Measurements from ENCODE around the gene CLMN.

Gene CLMN

GRCh38 chr14:95235351-95235750 lies 84.4 kb downstream of the CLMN start:
- H3K4me3 ChIP-seq (replicated peaks; ENCODE audit: insufficient read depth, low read length): no peak overlapping the region
- TF ChIP-seq GABPA (IDR thresholded peaks at IDR 0.05; ENCODE audit: low read depth): no peak
- TF ChIP-seq POLR2AphosphoS5 (IDR thresholded peaks at IDR 0.05; ENCODE audit: low read depth): no peak
- no peak for TF ChIP-seq SPI1 (IDR thresholded peaks at IDR 0.05; ENCODE audit: borderline replicate concordance, low read depth)
- TF ChIP-seq REST (IDR thresholded peaks at IDR 0.05; ENCODE audit: insufficient replicate concordance, low read depth): no peak
- TF ChIP-seq CTCF (IDR thresholded peaks at IDR 0.05; ENCODE audit: insufficient read depth, low read length): no peak
- H3K27me3 ChIP-seq (ENCODE audit: insufficient read depth, poor library complexity, severe bottlenecking): no peaks in the 10 kb centered on the region
- no peak for DNase-seq (ENCODE audit: low read depth in 1 of 2, low spot score in 1 of 2)
- no peak overlapping the region for H3K27ac ChIP-seq (replicated peaks)

DNA sequence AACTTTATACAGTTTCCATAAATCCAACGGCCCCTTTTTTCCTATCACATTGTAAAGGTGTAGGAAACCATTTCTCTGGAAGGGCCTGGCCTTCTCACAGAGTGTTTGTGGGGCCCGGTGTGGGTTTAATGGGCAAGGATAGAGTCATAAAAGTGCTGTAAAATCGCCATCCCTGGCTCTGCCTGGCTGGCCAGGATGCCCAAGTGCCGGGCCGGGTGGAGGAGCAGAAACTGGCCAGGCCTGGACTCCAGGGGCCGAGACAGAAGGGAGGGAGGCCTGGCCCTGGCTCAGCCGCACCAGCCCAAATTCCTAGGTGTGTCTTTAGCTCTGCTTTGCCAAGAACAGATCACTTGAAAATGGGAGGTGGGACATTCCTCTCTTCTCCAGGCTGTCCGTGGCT lies 85.3 kb downstream of the CLMN start:
- no peak overlapping the region for H3K27ac ChIP-seq (replicated peaks)
- no peak overlapping the region for H3K4me3 ChIP-seq (replicated peaks; ENCODE audit: insufficient read depth, low read length)
- DNase-seq (ENCODE audit: low read depth in 1 of 2, low spot score in 1 of 2): no peak
- H3K27me3 ChIP-seq (ENCODE audit: insufficient read depth, poor library complexity, severe bottlenecking): no peaks in the 10 kb centered on the region
- TF ChIP-seq REST (IDR thresholded peaks at IDR 0.05; ENCODE audit: insufficient replicate concordance, low read depth) (no peak), SPI1 (IDR thresholded peaks at IDR 0.05; ENCODE audit: borderline replicate concordance, low read depth) (no peak), POLR2AphosphoS5 (IDR thresholded peaks at IDR 0.05; ENCODE audit: low read depth) (no peak), GABPA (IDR thresholded peaks at IDR 0.05; ENCODE audit: low read depth) (no peak), CTCF (IDR thresholded peaks at IDR 0.05; ENCODE audit: insufficient read depth, low read length) (no peak)

DNA sequence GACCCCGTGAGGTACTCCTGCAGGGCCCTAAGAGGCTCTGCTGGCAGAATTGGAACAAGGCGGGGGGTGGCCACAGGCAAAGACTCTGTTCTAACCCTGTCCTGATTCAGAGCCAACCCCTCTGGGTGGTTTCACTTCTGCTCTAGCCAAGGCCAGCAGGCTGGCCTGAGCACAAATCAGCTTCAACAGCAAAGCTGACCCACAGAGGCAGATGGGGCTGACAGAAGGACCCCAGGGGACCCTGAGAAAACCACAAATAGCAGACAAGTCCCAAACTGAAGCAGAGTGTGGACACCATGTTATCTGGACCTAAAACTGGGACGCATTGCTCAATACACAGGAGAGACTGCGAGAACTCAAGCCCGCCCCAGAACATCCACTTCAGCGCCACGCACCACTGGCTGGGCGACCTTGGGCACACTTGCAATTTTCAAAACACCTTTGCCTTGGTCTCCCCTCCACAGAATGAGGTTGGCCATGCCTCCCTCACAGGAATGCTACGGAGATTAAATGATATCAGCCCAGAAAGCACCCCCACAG lies 85.9 kb downstream of the CLMN start:
- TF ChIP-seq POLR2AphosphoS5 (IDR thresholded peaks at IDR 0.05; ENCODE audit: low read depth) (no peak), CTCF (IDR thresholded peaks at IDR 0.05; ENCODE audit: insufficient read depth, low read length) (no peak), REST (IDR thresholded peaks at IDR 0.05; ENCODE audit: insufficient replicate concordance, low read depth) (no peak), GABPA (IDR thresholded peaks at IDR 0.05; ENCODE audit: low read depth) (no peak), SPI1 (IDR thresholded peaks at IDR 0.05; ENCODE audit: borderline replicate concordance, low read depth) (no peak)
- no peaks in the 10 kb centered on the region for H3K27me3 ChIP-seq (ENCODE audit: insufficient read depth, poor library complexity, severe bottlenecking)
- no peak overlapping the region for H3K4me3 ChIP-seq (replicated peaks; ENCODE audit: insufficient read depth, low read length)
- no peak for DNase-seq (ENCODE audit: low read depth in 1 of 2, low spot score in 1 of 2)
- H3K27ac ChIP-seq (replicated peaks): no peak overlapping the region
